Fibroblast of lung (primary cell): ENCODE measurements around the gene AATK. TPM values are rescaled to one million over a fixed set of nuclear protein-coding genes. Genes with fewer than 3 reads are reported as not detected.

Experiments
- DNase-seq, 2 donors: peaks; one replicate each; pipeline versions ENCODE4 v3.0.0 to v3.0.0-alpha.2; 2010; ENCODE audit warnings: low read depth in 2 of 2
- H2AFZ ChIP-seq: 2 replicates; pipeline ENCODE4 v1.5.1; 2012; ENCODE audit warnings: low read length, control low read depth, inconsistent platforms
- H3K27ac ChIP-seq: 2 replicates; pipeline ENCODE4 v1.5.1; 2011; ENCODE audit warnings: low read length, control low read depth; ENCODE audit not compliant: insufficient read depth
- H3K27me3 ChIP-seq: 2 replicates; pipeline ENCODE4 v1.5.1; 2011; ENCODE audit warnings: mild to moderate bottlenecking, low read length; ENCODE audit not compliant: control insufficient read depth, insufficient read depth
- H3K36me3 ChIP-seq: 2 replicates; pipeline ENCODE4 v1.5.1; 2011; ENCODE audit warnings: low read length; ENCODE audit not compliant: control insufficient read depth, insufficient read depth
- H3K4me1 ChIP-seq: 2 replicates; pipeline ENCODE4 v1.5.1; 2011; ENCODE audit warnings: low read length; ENCODE audit not compliant: control insufficient read depth, insufficient read depth; ENCODE audit errors: extremely low read depth
- H3K4me2 ChIP-seq: 2 replicates; pipeline ENCODE4 v1.5.1; 2011; ENCODE audit warnings: low read length, control low read depth; ENCODE audit not compliant: insufficient read depth; ENCODE audit errors: extremely low read depth
- H3K4me3 ChIP-seq, 4 experiments: fragments of 200-600 bp in 1 of 4; sonication (generic) in 1 of 4; replicated peaks in 1 of 4; 2 replicates each; pipeline ENCODE4 v1.5.1; 2011 to 2016; ENCODE audit warnings: low read length in 4 of 4, low read depth in 3 of 4, mild to moderate bottlenecking in 3 of 4, control low read depth in 2 of 4, inconsistent platforms in 1 of 4, mixed read lengths in 1 of 4; ENCODE audit not compliant: insufficient read depth in 1 of 4; ENCODE audit errors: control extremely low read depth in 1 of 4
- H3K79me2 ChIP-seq: 2 replicates; pipeline ENCODE4 v1.5.1; 2012; ENCODE audit warnings: mild to moderate bottlenecking, low read length, inconsistent platforms; ENCODE audit not compliant: control insufficient read depth, insufficient read depth
- H3K9ac ChIP-seq: 2 replicates; pipeline ENCODE4 v1.5.1; 2011; ENCODE audit warnings: mild to moderate bottlenecking, low read length, control low read depth; ENCODE audit not compliant: insufficient read depth
- H3K9me3 ChIP-seq: 2 replicates; pipeline ENCODE4 v1.5.1; 2012; ENCODE audit warnings: low read depth, low read length; ENCODE audit not compliant: control insufficient read depth, insufficient read depth
- H4K20me1 ChIP-seq: 2 replicates; pipeline ENCODE4 v1.5.1; 2011; ENCODE audit warnings: low read length; ENCODE audit not compliant: control insufficient read depth, insufficient read depth; ENCODE audit errors: extremely low read depth
- EZH2 ChIP-seq: IDR thresholded peaks from 2 replicates; pipeline ENCODE4 v1.5.1; 2012; ENCODE audit warnings: low read length, control low read depth, mild to moderate bottlenecking; ENCODE audit errors: missing control alignments
- polyA plus RNA-seq, 2 donors: library from polyadenylated mRNA; depleted of rRNA in 1 of 2; stranded (reverse) in 1 of 2; unstranded in 1 of 2; fragments of >200 nt; gene quantifications; 2 replicates each; pipeline ENCODE4 v1.2.1, GENCODE V29; 2011 to 2012; ENCODE audit warnings: missing spikeins in 1 of 2
- total RNA-seq: library from RNA; depleted of rRNA; stranded (reverse); fragments of >200 nt; gene quantifications from 2 replicates; pipeline ENCODE4 v1.2.1, GENCODE V29; 2014
- TF ChIP-seq, protein P1 (sequence below), 2 donors: IDR thresholded peaks in 1 of 2; conservative IDR thresholded peaks in 1 of 2; 1 replicate in 1 of 2; 2 replicates in 1 of 2; pipeline ENCODE4 v1.5.1; 2011 to 2012; ENCODE audit warnings: low read length in 2 of 2, control low read depth in 1 of 2, inconsistent platforms in 1 of 2, low read depth in 1 of 2, mild to moderate bottlenecking in 1 of 2

AATK gene
- total and polyA plus RNA-seq, 2 donors (not counting 1 experiment from before 2014, with no cell fraction given): 0.16 to 0.50 TPM

- no peak overlapping the region for H2AFZ ChIP-seq
- TF ChIP-seq, protein P1, sequence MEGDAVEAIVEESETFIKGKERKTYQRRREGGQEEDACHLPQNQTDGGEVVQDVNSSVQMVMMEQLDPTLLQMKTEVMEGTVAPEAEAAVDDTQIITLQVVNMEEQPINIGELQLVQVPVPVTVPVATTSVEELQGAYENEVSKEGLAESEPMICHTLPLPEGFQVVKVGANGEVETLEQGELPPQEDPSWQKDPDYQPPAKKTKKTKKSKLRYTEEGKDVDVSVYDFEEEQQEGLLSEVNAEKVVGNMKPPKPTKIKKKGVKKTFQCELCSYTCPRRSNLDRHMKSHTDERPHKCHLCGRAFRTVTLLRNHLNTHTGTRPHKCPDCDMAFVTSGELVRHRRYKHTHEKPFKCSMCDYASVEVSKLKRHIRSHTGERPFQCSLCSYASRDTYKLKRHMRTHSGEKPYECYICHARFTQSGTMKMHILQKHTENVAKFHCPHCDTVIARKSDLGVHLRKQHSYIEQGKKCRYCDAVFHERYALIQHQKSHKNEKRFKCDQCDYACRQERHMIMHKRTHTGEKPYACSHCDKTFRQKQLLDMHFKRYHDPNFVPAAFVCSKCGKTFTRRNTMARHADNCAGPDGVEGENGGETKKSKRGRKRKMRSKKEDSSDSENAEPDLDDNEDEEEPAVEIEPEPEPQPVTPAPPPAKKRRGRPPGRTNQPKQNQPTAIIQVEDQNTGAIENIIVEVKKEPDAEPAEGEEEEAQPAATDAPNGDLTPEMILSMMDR (conservative IDR thresholded peaks at IDR 0.05 in 1 of 2, IDR thresholded peaks at IDR 0.05 in 1 of 2; ENCODE audit: low read depth in 1 of 2, low read length in 2 of 2): no peak
- TF ChIP-seq EZH2: no peak
- no peaks in the 10 kb centered on the region for H3K27me3 ChIP-seq
- H3K4me3 ChIP-seq: no peak overlapping the region
- peaks cover 2% of the 10 kb centered on the region for H3K36me3 ChIP-seq
- H3K4me1 ChIP-seq: peaks cover 15% of the 10 kb centered on the region
- DNase-seq: peak in 1 of 2 donors; percentile 84
- H3K9me3 ChIP-seq: no peaks in the 10 kb centered on the region
- no peak overlapping the region for H3K9ac ChIP-seq
- no peaks in the 10 kb centered on the region for H3K79me2 ChIP-seq
- H4K20me1 ChIP-seq: no peaks in the 10 kb centered on the region
- no peak overlapping the region for H3K4me2 ChIP-seq
- H3K27ac ChIP-seq: no peak overlapping the region
Observed at GRCh38 chr17:81090361-81091136, 75.5 kb downstream of the AATK start.

DNA sequence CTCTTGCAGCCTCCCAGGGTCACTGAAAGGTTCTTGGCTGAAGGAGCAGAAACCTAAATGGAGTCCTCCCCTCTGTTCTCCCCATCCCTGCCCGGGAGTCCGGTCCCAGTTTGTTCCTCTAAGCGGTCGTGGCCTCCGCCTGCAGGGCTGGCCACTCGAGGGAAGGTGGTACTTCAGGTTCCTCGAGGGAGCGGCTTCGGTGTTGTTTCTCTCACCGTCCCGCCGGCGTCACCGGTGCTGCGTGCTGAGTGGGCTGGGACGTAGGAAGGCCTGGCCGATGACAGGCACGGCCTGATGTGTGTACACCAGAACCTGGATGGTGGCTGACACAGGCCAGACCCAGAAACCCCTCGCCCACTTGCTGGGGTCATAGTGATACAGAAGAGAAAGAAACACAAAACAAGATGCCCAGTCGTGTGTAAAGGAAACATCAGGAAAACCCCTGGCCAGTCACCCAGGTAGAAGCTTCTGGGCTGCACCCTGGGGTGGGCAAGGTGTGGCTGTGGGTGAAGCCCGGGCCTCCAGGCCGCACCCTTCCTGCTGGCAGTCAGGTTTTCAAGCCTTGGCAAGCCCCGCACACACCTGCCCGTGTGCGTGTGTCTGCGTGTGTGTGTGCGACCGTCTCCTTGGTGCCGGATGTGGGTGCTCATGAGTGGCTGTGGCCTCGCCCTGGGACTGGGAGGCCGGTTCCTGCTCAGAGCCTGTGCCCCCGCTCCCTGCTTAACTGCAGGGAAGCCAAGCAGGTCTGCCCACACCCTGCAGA is 79.1 kb downstream of the AATK start:
- H3K36me3 ChIP-seq: peaks cover 2% of the 10 kb centered on the region
- H2AFZ ChIP-seq: no peak overlapping the region
- no peak for TF ChIP-seq EZH2
- TF ChIP-seq, protein P1 (conservative IDR thresholded peaks at IDR 0.05 in 1 of 2, IDR thresholded peaks at IDR 0.05 in 1 of 2; ENCODE audit: low read depth in 1 of 2, low read length in 2 of 2): no peak
- no peak overlapping the region for H3K4me2 ChIP-seq
- H3K27me3 ChIP-seq: no peaks in the 10 kb centered on the region
- peaks cover 2% of the 10 kb centered on the region for H3K4me1 ChIP-seq
- no peaks in the 10 kb centered on the region for H3K9me3 ChIP-seq
- H3K79me2 ChIP-seq: no peaks in the 10 kb centered on the region
- no peaks in the 10 kb centered on the region for H4K20me1 ChIP-seq
- H3K9ac ChIP-seq: no peak overlapping the region
- no peak overlapping the region for H3K4me3 ChIP-seq
- no peak for DNase-seq
- H3K27ac ChIP-seq: no peak overlapping the region

DNA sequence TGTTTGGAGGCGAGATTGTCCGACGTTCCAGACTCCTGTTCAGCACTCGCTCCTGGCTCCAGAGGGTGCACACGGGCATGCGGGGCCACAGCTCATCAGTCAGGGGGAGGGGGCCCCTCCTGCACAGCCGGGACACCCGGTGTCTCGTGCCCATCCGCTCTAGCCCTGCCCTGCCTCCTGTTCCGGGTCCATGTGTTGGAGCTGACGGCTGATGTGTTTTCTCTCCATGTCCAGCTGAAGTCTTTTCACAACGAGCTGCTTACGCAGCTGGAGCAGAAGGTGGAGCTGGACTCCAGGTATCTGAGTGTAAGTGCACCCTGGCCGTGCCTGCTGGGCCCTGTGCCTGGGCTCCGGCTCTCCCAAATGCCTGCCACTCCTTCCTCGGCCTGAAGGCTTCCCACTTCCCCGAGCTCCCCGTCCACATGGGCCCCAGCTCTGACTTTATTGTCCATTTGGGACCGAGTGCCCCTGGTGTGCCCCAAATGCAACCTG is 80.6 kb downstream of the AATK start:
- no peak overlapping the region for H2AFZ ChIP-seq
- H3K4me3 ChIP-seq: no peak overlapping the region
- no peaks in the 10 kb centered on the region for H3K9me3 ChIP-seq
- peaks cover 2% of the 10 kb centered on the region for H3K36me3 ChIP-seq
- no peak overlapping the region for H3K9ac ChIP-seq
- H3K27me3 ChIP-seq: no peaks in the 10 kb centered on the region
- TF ChIP-seq, protein P1 (conservative IDR thresholded peaks at IDR 0.05 in 1 of 2, IDR thresholded peaks at IDR 0.05 in 1 of 2; ENCODE audit: low read depth in 1 of 2, low read length in 2 of 2): no peak
- TF ChIP-seq EZH2: no peak
- DNase-seq: no peak
- H3K79me2 ChIP-seq: no peaks in the 10 kb centered on the region
- H3K4me1 ChIP-seq: peaks cover 2% of the 10 kb centered on the region
- no peak overlapping the region for H3K4me2 ChIP-seq
- no peak overlapping the region for H3K27ac ChIP-seq
- no peaks in the 10 kb centered on the region for H4K20me1 ChIP-seq
